BE2C (cell line): Measurements from ENCODE around the gene RBM23.
"Not testable (repeated sequence)": the region's sequence is repeated elsewhere in the genome, so short reads cannot be mapped to it uniquely, and the experiment has no call there.

Experiments
- DNase-seq: peaks from one replicate; pipeline ENCODE4 v3.0.0-alpha.2; 2020
- H3K27me3 ChIP-seq: fragments of 250-450 bp; sonication (Bioruptor Pico); 2 replicates; pipeline ENCODE4 v1.5.1; 2020; ENCODE audit warnings: mild to moderate bottlenecking
- H3K36me3 ChIP-seq: fragments of 250-450 bp; sonication (Bioruptor Pico); 2 replicates; pipeline ENCODE4 v1.5.1; 2020; ENCODE audit warnings: mild to moderate bottlenecking
- H3K4me1 ChIP-seq: fragments of 250-450 bp; sonication (Bioruptor Pico); 2 replicates; pipeline ENCODE4 v1.5.1; 2020
- H3K4me3 ChIP-seq: 2 replicates; pipeline ENCODE4 v1.5.1; 2011; ENCODE audit warnings: low read depth, low read length
- H3K9me3 ChIP-seq: fragments of 250-450 bp; sonication (Bioruptor Pico); 2 replicates; pipeline ENCODE4 v1.5.1; 2020
- TF ChIP-seq, protein P1 (sequence below): IDR thresholded peaks from 2 replicates; pipeline ENCODE4 v1.5.1; 2012; ENCODE audit warnings: mild to moderate bottlenecking, low read depth, low read length

The RBM23 gene

DNA sequence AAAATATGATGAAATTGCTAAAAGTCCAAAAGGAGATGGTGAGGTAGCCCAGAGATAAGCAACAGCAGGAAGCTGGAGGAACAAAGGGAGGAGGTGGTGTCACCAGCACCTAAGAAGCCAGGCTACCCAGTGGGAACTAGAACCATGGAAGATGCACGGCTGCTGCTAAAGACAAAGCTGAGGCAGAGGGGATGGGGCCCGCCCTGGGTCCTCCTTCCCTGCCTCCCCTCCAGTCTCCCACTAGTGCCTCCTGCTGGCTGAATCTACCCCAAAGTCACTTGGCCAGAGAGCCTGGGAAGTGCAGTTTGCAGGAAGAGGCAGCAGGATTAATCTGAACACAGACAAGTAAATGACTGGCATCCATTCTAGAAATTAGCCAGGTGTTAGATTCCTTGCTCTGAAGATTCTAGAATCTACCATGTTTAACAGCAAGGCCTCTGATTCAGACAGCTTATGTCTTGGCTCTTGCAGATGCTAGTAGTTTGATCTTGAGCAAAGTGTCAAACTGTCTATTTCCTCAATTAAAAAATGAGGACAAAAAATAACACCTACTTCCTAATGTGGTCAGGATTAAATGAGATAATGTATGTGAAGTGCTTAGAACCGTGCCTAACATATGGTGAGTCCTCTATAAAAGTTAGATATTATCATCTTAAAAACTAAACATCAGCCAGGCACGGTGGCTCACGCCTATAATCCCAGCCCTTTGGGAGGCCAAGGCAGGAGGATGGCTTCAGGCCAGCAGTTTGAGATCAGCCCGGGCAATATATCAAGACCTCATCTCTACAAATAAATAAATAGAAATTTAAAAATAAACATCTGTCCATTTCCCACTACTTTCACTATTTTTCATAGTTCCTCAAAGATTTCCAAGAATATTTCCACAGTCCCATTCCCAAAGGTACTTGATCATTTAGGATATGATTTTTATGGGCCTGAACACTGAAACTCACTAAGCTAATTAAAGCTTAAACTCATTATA, 53.2 kb downstream of the RBM23 start:
- no peaks in the 10 kb centered on the region for H3K36me3 ChIP-seq
- no peak overlapping the region for H3K4me3 ChIP-seq
- DNase-seq: no peak
- H3K27me3 ChIP-seq: no peaks in the 10 kb centered on the region
- TF ChIP-seq, protein P1, sequence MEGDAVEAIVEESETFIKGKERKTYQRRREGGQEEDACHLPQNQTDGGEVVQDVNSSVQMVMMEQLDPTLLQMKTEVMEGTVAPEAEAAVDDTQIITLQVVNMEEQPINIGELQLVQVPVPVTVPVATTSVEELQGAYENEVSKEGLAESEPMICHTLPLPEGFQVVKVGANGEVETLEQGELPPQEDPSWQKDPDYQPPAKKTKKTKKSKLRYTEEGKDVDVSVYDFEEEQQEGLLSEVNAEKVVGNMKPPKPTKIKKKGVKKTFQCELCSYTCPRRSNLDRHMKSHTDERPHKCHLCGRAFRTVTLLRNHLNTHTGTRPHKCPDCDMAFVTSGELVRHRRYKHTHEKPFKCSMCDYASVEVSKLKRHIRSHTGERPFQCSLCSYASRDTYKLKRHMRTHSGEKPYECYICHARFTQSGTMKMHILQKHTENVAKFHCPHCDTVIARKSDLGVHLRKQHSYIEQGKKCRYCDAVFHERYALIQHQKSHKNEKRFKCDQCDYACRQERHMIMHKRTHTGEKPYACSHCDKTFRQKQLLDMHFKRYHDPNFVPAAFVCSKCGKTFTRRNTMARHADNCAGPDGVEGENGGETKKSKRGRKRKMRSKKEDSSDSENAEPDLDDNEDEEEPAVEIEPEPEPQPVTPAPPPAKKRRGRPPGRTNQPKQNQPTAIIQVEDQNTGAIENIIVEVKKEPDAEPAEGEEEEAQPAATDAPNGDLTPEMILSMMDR: peak; percentile 36; the same call in 1 of the 2 replicates
- H3K9me3 ChIP-seq: no peaks in the 10 kb centered on the region
- 0 out of 2 replicates have a peak, but pooled peaks cover 1% of the 10 kb centered on the region for H3K4me1 ChIP-seq

DNA sequence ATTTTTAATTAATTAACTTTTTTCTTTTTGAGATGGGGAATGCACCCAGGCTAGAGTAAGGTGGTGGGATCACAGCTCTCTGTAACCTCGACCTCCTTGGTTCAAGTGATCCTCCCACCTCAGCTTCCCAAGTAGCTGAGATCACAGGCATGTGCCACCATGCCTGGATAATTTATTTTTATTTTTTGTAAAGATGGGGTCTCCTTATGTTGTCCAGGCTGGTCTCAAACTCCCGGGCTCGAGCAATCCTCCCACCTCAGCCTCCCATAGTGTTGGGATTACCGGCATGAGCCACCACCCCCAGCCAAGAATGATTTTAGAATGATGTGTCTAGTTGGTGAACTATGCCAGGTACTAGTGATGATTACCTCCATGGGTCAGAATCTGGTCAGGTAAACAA, 54.0 kb downstream of the RBM23 start:
- no peaks in the 10 kb centered on the region for H3K27me3 ChIP-seq
- TF ChIP-seq, protein P1: no peak
- DNase-seq: no peak
- no peaks in the 10 kb centered on the region for H3K9me3 ChIP-seq
- no peaks in the 10 kb centered on the region for H3K36me3 ChIP-seq
- no peaks in the 10 kb centered on the region for H3K4me1 ChIP-seq
- no peak overlapping the region for H3K4me3 ChIP-seq

DNA sequence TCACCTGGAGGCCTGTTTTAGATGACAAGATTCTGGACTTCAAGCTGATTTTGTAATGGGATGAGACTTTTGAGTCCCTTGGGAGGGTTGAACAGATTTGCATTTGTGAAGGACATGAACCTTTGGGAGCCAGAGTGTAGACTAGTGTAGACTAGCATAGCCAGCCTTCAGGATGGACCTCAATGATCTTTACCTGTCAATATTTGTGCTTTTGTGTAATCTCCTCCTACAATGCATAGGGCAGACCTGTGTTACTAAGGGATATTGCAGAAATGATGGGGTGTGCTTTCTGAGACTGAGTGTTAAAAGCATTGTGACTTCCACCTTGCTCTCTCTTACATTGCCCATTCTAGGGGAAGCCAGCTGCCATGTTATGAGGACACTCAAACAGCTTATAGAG, 57.3 kb downstream of the RBM23 start:
- no peaks in the 10 kb centered on the region for H3K4me1 ChIP-seq
- DNase-seq: no peak
- no peaks in the 10 kb centered on the region for H3K36me3 ChIP-seq
- H3K4me3 ChIP-seq: no peak overlapping the region
- TF ChIP-seq, protein P1: no peak
- no peaks in the 10 kb centered on the region for H3K27me3 ChIP-seq
- no peaks in the 10 kb centered on the region for H3K9me3 ChIP-seq

DNA sequence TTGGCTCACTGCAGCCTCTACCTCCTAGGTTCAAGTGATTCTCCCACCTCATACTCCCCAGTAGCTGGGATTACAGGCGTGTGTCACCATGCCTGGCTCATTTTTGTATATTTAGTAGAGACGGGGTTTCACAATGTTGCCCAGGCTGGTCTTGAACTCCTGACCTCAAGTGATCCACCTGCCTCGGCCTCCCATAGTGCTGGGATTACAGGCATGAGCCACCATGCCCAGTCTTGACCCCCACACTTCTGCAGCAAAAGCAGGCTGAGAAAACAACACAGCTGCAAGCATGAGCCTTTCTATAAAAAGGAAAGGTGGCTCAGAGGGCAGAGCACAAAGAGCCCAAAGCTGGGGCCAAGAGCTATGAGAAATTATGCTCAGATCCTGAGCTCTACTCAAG, 58.6 kb downstream of the RBM23 start:
- not testable (repeated sequence) for H3K27me3 ChIP-seq, H3K36me3 ChIP-seq, H3K4me3 ChIP-seq, DNase-seq, H3K9me3 ChIP-seq, H3K4me1 ChIP-seq

DNA sequence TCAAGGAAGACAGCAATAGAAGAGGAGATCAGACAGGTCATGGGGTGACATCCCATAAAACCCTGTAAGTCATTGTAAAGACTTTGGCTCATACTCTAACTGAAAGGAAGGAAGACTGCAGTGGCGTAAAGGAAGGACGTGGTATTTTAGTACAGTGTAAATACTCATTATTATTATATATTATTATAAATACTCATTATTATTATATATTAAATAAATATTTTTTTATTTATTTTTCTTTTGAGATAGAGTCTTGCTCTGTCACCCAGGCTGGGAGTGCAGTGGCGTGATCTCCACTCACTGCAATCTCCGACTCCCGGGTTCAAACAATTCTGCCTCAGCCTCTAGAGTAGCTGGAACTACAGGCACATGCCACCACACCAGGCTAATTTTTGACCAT, 62.5 kb downstream of the RBM23 start:
- Histone ChIP-seq H3K27me3 (no peaks in the 10 kb centered on the region), H3K36me3 (no peaks in the 10 kb centered on the region), H3K9me3 (no peaks in the 10 kb centered on the region), H3K4me1 (no peaks in the 10 kb centered on the region), H3K4me3 (no peak overlapping the region)
- TF ChIP-seq, protein P1: no peak
- no peak for DNase-seq

DNA sequence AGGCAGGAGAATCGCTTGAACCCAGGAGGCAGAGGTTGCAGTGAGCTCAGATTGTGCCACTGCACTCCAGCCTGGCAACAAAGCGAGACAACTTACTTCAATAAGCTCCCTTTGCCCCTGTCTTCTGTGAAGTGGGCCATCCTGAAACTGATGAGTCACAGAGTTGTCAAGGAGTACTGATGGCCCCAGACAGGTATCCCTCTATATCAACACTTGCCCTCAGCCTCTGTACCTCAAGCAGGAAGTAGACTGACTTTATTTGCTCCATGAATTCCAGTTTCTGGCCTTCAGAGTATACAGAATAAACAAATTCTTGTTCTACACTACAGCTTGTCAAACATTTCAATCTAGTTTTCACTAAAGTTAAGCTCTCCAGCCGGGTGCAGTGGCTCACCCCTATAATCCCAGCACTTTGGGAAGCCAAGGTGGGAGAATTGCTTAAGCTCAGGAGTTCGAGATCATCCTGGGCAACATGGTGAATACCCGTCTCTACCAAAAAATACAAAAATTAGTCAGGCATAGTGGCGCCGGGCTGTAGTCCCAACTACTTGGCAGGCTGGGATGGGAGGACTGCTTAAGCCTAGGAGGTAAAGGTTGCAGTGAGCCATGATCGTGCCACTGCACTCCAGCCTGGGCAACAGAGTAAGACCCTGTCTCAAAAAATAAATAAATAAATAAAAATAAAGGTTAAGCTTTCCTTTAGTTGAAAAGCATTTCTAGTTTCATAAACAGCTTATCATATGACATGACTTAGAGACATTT, 63.8 kb downstream of the RBM23 start:
- TF ChIP-seq, protein P1: no peak
- Histone ChIP-seq H3K4me1 (no peaks in the 10 kb centered on the region), H3K27me3 (no peaks in the 10 kb centered on the region), H3K4me3 (no peak overlapping the region), H3K36me3 (no peaks in the 10 kb centered on the region), H3K9me3 (no peaks in the 10 kb centered on the region)
- DNase-seq: no peak

DNA sequence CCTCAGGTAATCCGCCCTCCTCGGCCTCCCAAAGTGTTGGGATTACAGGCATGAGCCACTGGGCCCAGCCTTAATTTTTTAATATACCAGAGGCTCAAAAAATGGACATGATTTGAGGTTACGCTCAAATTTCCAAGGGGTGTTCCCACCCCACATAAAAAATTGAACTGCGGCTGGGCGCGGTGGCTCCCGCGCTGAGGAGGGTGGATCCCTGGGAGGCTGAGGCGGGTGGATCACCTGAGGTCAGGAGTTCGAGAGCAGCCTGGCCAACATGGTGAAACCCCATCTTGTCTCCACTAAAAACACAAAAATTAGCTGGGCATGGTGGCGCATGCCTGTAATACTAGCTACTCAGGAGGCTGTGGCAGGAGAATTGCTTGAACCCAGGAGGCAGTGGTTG, 64.7 kb downstream of the RBM23 start:
- not testable (repeated sequence) for H3K4me1 ChIP-seq, DNase-seq, H3K36me3 ChIP-seq, H3K9me3 ChIP-seq, H3K4me3 ChIP-seq, H3K27me3 ChIP-seq
